NCI-H748 (cell line): ENCODE measurements around the gene SPATA9.

Experiments used
- DNase-seq: peaks from one replicate; lab custom pipeline; 2025; ENCODE audit not compliant: unreplicated experiment; lab: John Stamatoyannopoulos, UW

The SPATA9 gene, protein sequence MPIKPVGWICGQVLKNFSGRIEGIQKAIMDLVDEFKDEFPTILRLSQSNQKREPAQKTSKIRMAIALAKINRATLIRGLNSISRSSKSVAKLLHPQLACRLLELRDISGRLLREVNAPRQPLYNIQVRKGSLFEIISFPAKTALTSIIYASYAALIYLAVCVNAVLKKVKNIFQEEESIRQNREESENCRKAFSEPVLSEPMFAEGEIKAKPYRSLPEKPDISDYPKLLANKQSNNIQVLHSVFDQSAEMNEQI

DNA sequence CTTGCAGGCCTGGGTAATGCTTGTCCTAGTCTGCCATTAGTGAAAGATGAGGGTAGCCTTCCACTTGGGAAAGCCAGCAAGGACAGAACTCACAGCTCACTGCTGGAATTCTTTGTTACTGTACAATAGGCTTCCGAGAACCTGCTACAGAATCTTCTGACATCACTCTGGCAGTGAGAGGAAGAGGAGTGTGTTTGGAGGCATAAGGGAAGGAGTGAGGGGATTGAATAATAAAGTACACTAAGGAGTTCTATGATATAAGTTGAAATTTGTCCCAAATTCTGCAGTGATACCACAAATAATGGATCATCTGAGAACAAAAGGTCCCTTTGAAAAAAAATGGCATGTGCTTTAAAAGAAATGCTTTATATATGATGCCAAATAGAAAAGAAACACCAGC is at the start of gene SPATA9:
Gene SPATA9 (minus strand): TSS at position 101 of the 400 bp plus-strand sequence. CDS start 137 bp downstream, outside the sequence.
- DNase-seq = no peak

- DNase-seq = peak; percentile 72
Measured at GRCh38 chr5:95731571-95732554, 49.1 kb upstream of the SPATA9 start.

DNA sequence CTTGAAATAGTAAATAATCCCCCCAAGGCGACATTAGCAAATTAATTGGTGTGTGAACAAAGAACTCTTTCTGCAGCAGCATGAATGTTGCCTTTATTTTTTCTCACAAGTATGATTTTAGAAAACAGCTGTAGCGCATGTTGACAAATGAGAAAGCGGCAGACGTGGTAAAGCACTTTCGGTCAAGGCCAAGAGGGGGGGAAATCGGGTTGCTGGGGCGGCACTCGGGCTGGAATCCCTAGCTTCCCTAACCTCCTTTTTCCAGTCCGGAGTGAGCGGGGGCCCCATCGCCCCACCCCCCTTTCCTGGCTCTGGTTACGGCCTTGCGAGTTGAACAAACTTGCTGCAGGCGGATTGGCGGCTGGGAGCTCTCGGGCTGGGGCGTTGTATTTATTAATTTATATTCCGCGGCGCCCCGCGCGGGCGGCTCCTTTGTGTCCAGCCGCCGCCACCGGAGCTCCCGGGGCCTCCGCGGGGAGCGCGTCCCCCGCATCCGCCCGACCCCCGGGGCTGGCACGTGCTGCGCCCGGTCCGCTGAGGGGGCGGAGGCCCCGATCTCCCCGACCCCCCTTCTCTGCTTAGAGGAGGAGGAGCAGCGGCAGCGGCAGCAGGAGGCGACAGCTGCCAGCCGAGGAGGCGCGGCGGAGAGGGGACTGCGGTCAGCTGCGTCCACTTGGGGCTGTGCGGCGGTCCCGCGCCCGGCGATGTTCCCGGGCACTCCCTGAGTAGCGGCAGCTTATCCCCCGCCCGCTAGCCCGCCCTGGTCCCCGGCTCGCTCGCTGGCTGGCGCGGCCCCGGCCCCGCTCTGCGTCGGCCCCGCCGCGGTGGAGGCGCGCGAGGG is 48.2 kb upstream of the SPATA9 start, which contains the start of gene RHOBTB3:
Gene RHOBTB3 (plus strand): TSS at position 607 of the 841 bp plus-strand sequence. CDS start 347 bp downstream, outside the sequence.
- peak; percentile 90 for DNase-seq

- DNase-seq = peak; percentile 19
Measured at GRCh38 chr5:95730011-95730700, 47.4 kb upstream of the SPATA9 start.

DNA sequence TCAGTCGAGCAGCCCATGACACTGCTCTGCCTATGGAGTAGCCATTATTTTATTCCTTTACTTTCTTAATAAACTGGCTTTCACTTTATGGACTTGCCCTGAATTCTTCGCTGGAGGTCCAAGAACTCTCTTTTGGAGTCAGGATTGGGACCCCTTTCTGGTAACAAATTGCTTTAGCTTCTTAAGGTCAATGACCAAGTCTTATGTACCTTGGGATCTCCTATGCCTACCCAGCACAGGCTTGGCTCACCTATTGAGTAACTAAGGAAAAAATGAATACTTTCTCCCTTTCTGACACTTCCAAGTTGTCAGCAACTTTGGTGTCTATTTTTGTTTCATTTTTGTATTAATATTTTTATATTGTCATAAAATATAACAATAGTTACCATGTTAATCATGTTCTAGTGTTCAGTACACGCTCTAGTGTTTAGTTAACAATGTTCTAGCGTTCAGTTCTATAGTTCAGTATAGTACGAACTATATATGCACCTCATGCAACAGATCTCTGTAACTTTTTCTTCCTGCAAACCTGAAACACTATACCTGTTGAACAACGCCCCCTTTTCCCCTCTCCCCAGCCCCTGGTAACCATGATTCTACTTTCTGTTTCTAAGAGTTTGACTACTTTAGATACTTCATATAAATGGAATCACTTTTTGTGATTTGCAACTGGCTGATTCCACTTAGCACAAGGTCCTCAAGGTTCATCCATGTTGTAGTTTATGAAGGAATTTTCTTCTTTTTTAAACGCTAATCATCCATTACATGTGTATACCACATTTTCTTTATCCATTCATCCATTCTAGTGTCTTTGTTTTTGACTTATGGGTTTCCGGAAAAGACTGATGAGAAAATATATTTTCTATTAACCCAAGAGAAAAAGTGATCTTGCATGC is 46.6 kb upstream of the SPATA9 start:
- no peak for DNase-seq

DNA sequence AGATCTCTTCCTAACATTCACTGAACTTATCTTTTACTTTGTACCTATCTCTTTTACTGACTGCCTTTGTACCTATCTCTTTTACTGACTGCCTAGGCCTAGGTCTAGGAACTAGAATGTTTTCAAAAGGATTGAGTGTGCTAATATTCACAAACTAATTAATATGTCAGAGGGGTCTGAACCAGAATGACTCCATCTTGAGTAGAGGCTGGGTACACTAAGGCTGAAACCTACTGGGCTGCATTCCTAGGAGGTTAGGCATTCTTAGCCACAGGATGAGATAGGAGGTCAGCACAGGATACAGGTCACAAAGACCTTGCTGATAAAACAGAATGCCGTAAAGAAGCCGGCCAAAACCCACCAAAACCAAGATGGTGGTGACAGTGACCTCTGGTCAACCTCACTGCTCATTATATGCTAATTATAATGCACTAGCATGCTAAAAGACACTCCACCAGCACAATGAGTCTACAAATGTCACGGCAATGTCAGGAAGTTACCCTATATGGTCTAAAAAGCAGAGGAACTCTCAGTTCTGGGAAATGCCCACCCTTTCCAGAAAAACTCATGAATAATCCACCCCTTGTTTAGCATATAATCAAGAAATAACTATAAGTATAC is 45.8 kb upstream of the SPATA9 start:
- DNase-seq = no peak

DNA sequence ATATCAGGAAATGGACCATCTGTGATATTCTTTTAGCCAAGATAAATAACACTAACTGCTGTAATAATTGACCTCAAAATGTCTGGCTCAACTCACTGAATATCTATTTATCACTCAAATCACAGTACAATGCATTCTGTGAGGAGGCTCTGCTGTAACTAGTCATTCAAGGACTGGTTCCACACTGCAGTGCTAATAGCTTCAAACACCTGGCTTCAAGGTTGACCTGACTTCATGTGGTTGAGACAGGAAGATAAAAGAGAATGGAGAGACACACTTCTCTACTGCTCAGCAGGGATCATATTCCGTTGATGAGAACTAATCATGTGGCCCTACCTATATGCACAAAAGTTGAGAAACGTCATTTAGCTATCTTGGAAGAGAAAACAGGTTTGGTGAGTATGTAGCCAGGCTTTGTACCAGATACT is 45.0 kb upstream of the SPATA9 start:
- peak; percentile 86 for DNase-seq

DNA sequence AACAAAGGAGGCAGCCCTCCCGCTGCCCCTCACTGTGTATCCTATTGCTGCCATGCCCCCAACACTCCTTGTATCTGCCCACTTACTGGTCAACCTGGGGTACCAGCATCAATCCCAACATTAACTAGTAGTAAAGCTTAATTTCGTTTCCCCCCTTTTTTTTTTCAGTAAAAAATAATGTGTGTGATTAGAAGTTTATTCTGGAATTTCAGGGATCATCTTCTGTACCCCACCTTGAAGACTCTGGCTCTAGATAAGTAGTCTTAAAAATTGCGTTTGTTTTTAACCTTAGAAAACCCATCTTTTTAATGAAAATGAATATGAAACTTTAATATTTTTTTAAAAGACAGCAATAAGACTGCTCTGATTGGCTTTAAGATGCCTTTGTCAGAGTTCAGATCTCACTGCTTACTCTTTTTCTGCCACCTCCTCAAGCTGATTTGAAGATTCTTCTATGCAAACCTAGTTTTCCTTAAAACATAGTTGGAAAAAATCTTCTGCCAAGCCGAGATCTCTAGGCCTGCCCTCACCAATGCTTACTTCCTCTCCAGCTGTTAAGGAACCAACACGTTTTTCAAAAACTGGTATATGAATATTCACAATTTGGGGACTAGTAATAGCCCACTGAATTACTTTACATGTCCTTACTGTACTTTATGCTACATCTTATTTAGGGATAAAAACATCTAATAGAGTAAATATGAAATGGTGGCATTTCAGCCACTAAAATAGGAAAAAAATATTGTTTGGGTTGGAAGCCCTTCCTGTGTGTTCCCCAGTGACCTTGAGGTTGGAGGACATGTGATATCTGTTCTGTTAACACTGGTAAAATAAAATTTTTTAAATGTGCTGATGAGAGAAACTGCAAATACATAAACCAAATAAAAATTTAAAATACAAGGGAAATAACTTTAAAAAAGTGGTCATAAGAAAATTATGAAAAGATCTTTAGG is 44.3 kb upstream of the SPATA9 start:
- DNase-seq = no peak

- DNase-seq = no peak
Measured at GRCh38 chr5:95725937-95726810, 43.4 kb upstream of the SPATA9 start.

GRCh38 chr5:95725071-95725820 is 42.5 kb upstream of the SPATA9 start:
- no peak for DNase-seq

DNA sequence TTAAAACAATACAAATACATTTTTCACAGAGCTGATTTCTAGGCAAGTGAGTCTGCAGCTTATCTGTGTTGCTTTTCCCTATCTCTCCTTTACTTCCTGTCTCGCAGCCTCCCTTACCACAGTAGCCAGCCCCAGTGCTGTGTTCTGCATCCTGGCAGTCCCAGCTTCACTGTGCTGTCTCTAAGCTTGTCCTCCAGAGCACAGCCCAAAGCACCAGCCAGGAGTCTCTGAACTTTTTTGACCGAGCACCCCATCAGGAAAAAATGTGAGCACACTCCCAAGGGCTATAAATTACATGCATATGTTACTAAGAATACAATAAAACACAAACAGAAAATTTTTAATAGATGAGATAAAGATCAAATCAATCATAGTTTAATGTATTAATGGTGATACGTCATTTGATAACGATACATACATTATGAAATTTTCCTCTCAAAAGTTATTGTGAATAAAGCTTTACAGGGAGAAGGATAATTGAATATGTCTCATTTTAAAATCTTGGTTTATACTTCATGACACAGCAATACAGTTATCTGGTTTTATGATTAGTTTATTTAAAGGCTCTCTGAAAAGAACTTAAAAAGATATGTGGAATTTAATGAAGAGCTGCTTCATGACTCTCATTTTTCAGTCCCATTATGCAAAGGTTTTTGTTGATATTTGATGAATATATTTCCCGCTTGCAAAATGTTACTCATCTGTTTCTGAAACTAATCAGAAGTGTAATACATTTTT is 41.0 kb upstream of the SPATA9 start:
- DNase-seq = no peak

- DNase-seq = no peak
Measured at GRCh38 chr5:95721582-95722295, 38.9 kb upstream of the SPATA9 start.

GRCh38 chr5:95720094-95720786 is 37.4 kb upstream of the SPATA9 start:
- no peak for DNase-seq

GRCh38 chr5:95718738-95719137 is 35.9 kb upstream of the SPATA9 start:
- DNase-seq = no peak
